Hippocampal formation (tissue), 2 donors: ENCODE measurements around the gene ELOA2.
"Not testable (repeated sequence)": the region's sequence is repeated elsewhere in the genome, so short reads cannot be mapped to it uniquely, and the experiment has no call there.

ENCODE experiments used
- DNase-seq, 2 donors: peaks; one replicate each; lab custom pipeline; 2025; lab: John Stamatoyannopoulos, UW

Gene ELOA2

DNA sequence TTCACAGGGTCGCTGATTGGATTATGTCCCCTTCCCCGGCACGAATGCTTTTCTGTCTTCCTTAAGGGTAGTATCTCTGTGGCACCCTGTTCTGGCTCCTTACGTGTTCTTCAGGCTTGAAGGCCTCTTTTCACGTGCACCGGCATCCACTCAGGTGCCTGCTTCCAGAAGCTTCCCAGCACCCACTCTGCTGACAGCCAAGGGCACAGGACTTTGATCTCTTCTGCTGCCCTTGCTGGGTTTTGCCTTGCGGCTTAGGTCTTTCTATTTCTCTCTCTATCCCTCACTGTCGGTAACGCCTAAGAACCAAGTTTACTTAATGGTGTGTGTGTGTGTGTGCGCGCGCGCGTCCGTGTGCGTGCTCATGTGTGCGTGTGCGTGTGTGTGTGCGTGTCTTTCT is 14.7 kb downstream of the ELOA2 start:
- not testable (repeated sequence) for DNase-seq

DNA sequence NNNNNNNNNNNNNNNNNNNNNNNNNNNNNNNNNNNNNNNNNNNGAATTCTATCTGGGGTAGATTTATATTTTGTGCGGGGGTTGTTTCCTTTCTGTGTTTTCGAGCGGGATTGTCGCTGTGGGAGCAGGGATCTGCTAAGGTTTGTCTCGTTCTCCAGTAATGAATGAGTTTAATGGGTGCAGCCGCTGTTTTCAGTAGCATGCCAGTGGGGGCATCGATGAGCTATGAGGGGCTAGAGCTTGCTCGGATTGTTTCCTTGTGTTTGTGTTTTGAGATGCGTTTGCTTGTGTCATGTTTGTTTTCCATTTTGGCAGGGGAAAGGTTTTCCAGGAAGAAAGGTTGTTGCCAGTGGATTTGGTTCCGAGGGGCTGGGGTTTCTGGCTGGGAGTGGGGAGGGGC is 15.6 kb downstream of the ELOA2 start:
- not testable (repeated sequence) for DNase-seq
